ENCODE results near the gene GPR132.

DNA sequence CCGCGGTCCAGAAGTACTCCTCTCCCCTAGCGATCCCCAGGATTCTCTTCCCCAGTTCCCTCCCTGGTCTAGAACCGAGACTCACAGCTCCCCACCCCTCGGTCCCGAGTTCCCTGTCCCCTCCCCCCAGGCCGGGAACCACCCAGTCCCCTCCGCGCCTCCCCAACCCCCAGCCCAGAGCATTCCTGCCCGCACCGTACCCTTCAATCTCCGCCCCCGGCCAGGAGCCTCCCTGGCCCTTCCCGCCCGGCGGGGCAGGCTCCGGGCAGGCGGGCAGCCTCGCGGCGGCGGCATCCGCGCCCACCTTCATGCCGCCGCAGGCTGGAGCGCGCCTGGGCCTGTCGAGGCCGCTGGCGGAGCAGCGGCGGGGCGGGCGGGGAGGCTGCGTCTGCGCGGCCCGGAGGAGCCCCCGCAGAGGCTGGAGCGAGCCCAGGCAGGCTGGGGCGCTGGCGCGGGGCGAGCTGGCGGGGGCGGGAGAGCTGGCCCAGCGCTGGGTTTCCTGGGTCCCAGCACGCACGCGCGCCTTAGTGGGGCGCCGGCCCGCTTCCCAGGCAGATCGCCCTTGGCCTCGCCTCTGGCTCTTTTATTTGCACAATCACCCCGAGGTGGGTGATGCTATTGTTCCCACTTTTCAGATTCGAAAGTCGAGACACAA is 22.2 kb upstream of the GPR132 start:
- no peak for TF ChIP-seq EZH2 (conservative IDR thresholded peaks at IDR 0.05; ENCODE audit: low read depth, low read length)
- TF ChIP-seq MIER2 (CRISPR knock-in tag; IDR thresholded peaks at IDR 0.05): no peak
- TF ChIP-seq, protein P1, sequence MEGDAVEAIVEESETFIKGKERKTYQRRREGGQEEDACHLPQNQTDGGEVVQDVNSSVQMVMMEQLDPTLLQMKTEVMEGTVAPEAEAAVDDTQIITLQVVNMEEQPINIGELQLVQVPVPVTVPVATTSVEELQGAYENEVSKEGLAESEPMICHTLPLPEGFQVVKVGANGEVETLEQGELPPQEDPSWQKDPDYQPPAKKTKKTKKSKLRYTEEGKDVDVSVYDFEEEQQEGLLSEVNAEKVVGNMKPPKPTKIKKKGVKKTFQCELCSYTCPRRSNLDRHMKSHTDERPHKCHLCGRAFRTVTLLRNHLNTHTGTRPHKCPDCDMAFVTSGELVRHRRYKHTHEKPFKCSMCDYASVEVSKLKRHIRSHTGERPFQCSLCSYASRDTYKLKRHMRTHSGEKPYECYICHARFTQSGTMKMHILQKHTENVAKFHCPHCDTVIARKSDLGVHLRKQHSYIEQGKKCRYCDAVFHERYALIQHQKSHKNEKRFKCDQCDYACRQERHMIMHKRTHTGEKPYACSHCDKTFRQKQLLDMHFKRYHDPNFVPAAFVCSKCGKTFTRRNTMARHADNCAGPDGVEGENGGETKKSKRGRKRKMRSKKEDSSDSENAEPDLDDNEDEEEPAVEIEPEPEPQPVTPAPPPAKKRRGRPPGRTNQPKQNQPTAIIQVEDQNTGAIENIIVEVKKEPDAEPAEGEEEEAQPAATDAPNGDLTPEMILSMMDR (CRISPR knock-in tag; IDR thresholded peaks at IDR 0.05): no peak
- TF ChIP-seq TAF1 (CRISPR knock-in tag; IDR thresholded peaks at IDR 0.05): no peak

Measured in HepG2 (cell line).